HFFc6 (cell line): Measurements from ENCODE around the gene BRPF1. TPM values are rescaled to one million over a fixed set of nuclear protein-coding genes. Genes with fewer than 3 reads are reported as not detected.

Experiments used
- DNase-seq: peaks from one replicate; pipeline ENCODE4 v3.0.0-alpha.2; 2018
- H3K27ac Mint-ChIP-seq: 2 replicates; pipeline ENCODE4 v1.8.0; 2020; ENCODE audit warnings: mild to moderate bottlenecking, mixed read lengths
- H3K27me3 Mint-ChIP-seq: 2 replicates; pipeline ENCODE4 v1.8.0; 2021; ENCODE audit warnings: mild to moderate bottlenecking, moderate library complexity, mixed read lengths; ENCODE audit not compliant: insufficient read depth
- H3K36me3 Mint-ChIP-seq: 2 replicates; pipeline ENCODE4 v1.8.0; 2021; ENCODE audit warnings: low read depth, mixed read lengths
- H3K4me1 Mint-ChIP-seq: 2 replicates; pipeline ENCODE4 v1.8.0; 2020; ENCODE audit warnings: low read depth, mixed read lengths
- H3K4me3 Mint-ChIP-seq: 2 replicates; pipeline ENCODE4 v1.8.0; 2020; ENCODE audit warnings: mild to moderate bottlenecking, moderate library complexity, mixed read lengths
- H3K9me3 Mint-ChIP-seq: 2 replicates; pipeline ENCODE4 v1.8.0; 2020; ENCODE audit warnings: mild to moderate bottlenecking, mixed read lengths
- total RNA-seq, 6 experiments: library from RNA; stranded (reverse); fragmentation: NEBNext Ultra II Directional; extraction: Animal tissue kit (Norgen Biotek cat#: 25700); gene quantifications; 2 replicates in 1 of 6; 3 replicates in 5 of 6; pipeline ENCODE4 v1.2.3, GENCODE V29; 2021
- TF ChIP-seq, protein P1 (sequence below): fragments of 200-600 bp; sonication (generic); IDR thresholded peaks from 2 replicates; pipeline ENCODE4 v1.5.0; 2021; ENCODE audit warnings: antibody characterized with exemption, mild to moderate bottlenecking

Gene BRPF1
- total RNA-seq, 6 experiments from 2014 or later: 14.4 to 18.4 (median 17.1) TPM

DNA sequence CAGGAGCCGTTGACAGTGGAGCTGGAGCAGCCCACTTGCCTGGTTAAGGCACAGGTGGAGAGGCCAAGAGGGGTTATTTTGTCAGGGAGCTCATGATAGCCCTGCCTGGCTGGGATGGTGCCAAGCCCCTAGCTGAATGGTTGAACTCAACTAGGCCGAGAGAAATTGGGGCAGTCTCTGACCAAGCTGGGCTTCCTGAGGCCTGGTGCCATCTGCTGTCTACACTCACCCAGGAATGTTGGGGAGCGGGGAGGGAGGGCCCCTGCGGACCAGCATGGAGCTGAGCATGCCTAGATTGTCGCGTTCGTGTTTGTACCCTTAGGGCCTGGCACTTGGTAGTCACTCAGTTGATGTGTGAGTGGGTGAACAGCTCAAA is 1.2 kb downstream of the BRPF1 start:
- peak; percentile 66 for DNase-seq
- Mint-ChIP-seq H3K4me1 (peaks cover 42% of the 10 kb centered on the region), H3K27ac (peak overlapping the region; percentile 84), H3K27me3 (peaks cover 2% of the 10 kb centered on the region; the same call in 1 of the 2 replicates), H3K9me3 (no peaks in the 10 kb centered on the region), H3K36me3 (peaks cover 9% of the 10 kb centered on the region; the same call in 1 of the 2 replicates), H3K4me3 (peak overlapping the region; percentile 95)
- TF ChIP-seq, protein P1, sequence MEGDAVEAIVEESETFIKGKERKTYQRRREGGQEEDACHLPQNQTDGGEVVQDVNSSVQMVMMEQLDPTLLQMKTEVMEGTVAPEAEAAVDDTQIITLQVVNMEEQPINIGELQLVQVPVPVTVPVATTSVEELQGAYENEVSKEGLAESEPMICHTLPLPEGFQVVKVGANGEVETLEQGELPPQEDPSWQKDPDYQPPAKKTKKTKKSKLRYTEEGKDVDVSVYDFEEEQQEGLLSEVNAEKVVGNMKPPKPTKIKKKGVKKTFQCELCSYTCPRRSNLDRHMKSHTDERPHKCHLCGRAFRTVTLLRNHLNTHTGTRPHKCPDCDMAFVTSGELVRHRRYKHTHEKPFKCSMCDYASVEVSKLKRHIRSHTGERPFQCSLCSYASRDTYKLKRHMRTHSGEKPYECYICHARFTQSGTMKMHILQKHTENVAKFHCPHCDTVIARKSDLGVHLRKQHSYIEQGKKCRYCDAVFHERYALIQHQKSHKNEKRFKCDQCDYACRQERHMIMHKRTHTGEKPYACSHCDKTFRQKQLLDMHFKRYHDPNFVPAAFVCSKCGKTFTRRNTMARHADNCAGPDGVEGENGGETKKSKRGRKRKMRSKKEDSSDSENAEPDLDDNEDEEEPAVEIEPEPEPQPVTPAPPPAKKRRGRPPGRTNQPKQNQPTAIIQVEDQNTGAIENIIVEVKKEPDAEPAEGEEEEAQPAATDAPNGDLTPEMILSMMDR: peak; percentile 39; the same call in 1 of the 2 replicates

DNA sequence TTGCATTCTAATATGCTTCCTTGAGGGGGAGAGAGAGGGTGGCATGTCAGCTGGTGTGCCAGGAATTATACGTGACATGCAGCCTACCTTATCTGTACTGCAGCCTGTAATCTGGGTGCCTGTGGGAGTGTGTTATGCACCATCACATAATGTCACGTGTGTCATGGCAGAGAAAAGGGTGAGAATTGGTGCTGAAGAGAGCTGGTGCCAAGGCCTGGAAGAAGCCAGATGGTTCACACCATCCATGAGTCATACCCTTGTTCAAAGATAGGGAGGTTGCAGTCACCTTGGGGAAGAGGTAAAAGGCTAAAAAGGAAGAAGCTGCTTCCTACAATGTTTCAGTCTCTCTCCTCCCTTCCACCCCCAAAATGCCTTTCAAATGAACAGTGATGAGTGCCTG is 5.3 kb downstream of the BRPF1 start:
- Mint-ChIP-seq H3K4me3 (no peak overlapping the region), H3K4me1 (peaks cover 26% of the 10 kb centered on the region), H3K36me3 (peaks cover 30% of the 10 kb centered on the region), H3K27me3 (no peaks in the 10 kb centered on the region; the same call in 1 of the 2 replicates), H3K9me3 (no peaks in the 10 kb centered on the region), H3K27ac (peak overlapping the region; percentile 57; the same call in 1 of the 2 replicates)
- TF ChIP-seq, protein P1: no peak
- no peak for DNase-seq

DNA sequence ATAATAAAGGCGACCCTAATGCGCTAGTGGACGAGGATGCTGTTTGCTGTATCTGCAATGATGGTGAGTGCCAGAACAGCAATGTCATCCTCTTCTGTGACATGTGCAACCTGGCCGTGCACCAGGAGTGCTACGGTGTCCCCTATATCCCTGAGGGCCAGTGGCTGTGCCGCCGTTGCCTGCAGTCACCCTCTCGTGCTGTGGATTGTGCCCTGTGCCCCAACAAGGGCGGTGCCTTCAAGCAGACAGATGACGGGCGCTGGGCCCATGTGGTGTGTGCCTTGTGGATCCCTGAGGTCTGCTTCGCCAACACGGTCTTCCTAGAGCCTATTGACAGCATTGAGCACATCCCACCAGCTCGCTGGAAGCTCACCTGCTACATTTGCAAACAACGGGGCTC is 7.6 kb downstream of the BRPF1 start:
- peaks cover 8% of the 10 kb centered on the region; the same call in 1 of the 2 replicates for H3K4me1 Mint-ChIP-seq
- no peak for DNase-seq
- H3K27me3 Mint-ChIP-seq: no peaks in the 10 kb centered on the region
- H3K36me3 Mint-ChIP-seq: peaks cover 39% of the 10 kb centered on the region
- H3K4me3 Mint-ChIP-seq: no peak overlapping the region
- no peaks in the 10 kb centered on the region for H3K9me3 Mint-ChIP-seq
- no peak overlapping the region for H3K27ac Mint-ChIP-seq
- TF ChIP-seq, protein P1: no peak

DNA sequence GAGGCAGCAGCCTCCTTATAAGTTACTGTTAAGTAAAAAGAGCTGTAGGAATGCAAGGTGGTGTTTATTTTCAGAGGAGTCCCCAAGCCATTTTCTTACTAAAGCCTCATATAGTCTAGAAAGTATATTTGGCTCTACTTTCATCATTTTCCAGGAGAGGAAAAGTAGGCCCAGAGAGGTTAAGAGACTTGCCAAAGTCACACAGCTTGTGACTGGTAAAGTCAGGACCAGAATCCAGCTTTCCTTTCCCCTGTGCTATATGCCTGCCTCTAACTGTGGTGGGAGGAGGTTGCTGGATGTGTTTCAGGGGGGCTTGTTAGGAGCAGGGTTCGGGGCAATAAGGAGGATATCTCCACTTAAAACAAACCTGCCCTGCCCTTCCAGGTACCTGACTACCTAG is 11.0 kb downstream of the BRPF1 start:
- TF ChIP-seq, protein P1: no peak
- no peak for DNase-seq
- Mint-ChIP-seq H3K27me3 (peaks cover 1% of the 10 kb centered on the region; the same call in 1 of the 2 replicates), H3K4me1 (peaks cover 20% of the 10 kb centered on the region), H3K36me3 (peaks cover 54% of the 10 kb centered on the region), H3K9me3 (no peaks in the 10 kb centered on the region), H3K27ac (no peak overlapping the region), H3K4me3 (no peak overlapping the region)

DNA sequence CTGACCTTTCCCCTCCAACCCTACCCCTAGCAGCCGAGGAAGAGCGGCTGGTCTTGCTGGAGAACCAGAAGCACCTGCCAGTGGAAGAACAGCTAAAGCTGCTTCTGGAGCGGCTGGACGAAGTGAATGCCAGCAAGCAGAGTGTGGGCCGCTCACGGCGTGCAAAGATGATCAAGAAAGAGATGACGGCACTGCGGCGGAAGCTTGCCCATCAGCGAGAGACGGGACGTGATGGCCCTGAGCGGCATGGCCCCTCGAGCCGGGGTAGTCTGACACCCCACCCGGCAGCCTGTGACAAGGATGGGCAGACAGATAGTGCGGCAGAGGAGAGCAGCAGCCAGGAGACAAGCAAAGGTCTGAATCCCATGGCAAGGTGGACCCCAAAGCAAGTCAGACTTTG is 12.0 kb downstream of the BRPF1 start:
- Mint-ChIP-seq H3K4me1 (peaks cover 22% of the 10 kb centered on the region), H3K9me3 (no peaks in the 10 kb centered on the region), H3K27ac (no peak overlapping the region), H3K27me3 (peaks cover 1% of the 10 kb centered on the region), H3K4me3 (no peak overlapping the region), H3K36me3 (peaks cover 56% of the 10 kb centered on the region)
- TF ChIP-seq, protein P1: no peak
- DNase-seq: no peak

DNA sequence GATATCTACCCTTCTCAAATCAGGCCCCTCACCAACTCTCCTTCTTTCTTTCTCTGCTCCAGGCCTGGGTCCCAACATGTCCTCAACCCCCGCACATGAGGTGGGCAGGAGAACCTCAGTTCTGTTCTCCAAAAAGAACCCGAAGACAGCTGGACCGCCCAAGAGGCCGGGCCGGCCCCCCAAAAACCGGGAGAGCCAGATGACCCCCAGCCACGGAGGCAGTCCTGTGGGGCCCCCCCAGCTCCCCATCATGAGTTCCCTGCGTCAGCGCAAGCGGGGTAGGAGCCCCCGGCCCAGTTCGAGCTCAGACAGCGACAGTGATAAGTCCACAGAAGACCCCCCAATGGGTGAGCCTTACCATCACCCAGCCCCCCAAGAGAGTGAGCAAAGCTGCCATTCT is 12.6 kb downstream of the BRPF1 start:
- TF ChIP-seq, protein P1: no peak
- no peak for DNase-seq
- Mint-ChIP-seq H3K4me3 (no peak overlapping the region), H3K36me3 (peaks cover 50% of the 10 kb centered on the region), H3K4me1 (peaks cover 27% of the 10 kb centered on the region), H3K27me3 (peaks cover 1% of the 10 kb centered on the region), H3K9me3 (no peaks in the 10 kb centered on the region), H3K27ac (no peak overlapping the region)
